KMS-11 (cell line): ENCODE results near the gene KLHL21.

Source experiments
- H2AFZ ChIP-seq: fragments of 200-600 bp; sonication (generic); 2 replicates; pipeline ENCODE4 v1.6.1; 2016; ENCODE audit warnings: antibody characterized with exemption, mixed run types, low read depth
- H3K27ac ChIP-seq: fragments of 200-600 bp; sonication (generic); 2 replicates; pipeline ENCODE4 v1.6.1; 2016; ENCODE audit warnings: mild to moderate bottlenecking, mixed run types
- H3K27me3 ChIP-seq: fragments of 200-600 bp; sonication (generic); 2 replicates; pipeline ENCODE4 v1.6.1; 2017; ENCODE audit warnings: mild to moderate bottlenecking, low read depth, mixed run types, moderate library complexity; ENCODE audit not compliant: insufficient read depth
- H3K36me3 ChIP-seq: fragments of 200-600 bp; sonication (generic); 2 replicates; pipeline ENCODE4 v1.6.1; 2017; ENCODE audit warnings: mild to moderate bottlenecking, mixed run types; ENCODE audit not compliant: insufficient read depth
- H3K4me1 ChIP-seq: fragments of 200-600 bp; sonication (generic); 2 replicates; pipeline ENCODE4 v1.6.1; 2016; ENCODE audit warnings: mild to moderate bottlenecking, low read depth, mixed run types; ENCODE audit not compliant: poor library complexity, severe bottlenecking
- H3K4me2 ChIP-seq: fragments of 200-600 bp; sonication (generic); 2 replicates; pipeline ENCODE4 v1.7.0; 2016; ENCODE audit warnings: mild to moderate bottlenecking, mixed run types
- H3K4me3 ChIP-seq: fragments of 200-600 bp; sonication (generic); IDR thresholded peaks from 2 replicates; pipeline ENCODE4 v1.6.1; 2017; ENCODE audit warnings: low read depth, low read length, mixed read lengths; ENCODE audit not compliant: insufficient read depth
- H3K79me2 ChIP-seq: fragments of 200-600 bp; sonication (generic); 2 replicates; pipeline ENCODE4 v1.6.1; 2016; ENCODE audit warnings: low read depth, mixed run types; ENCODE audit not compliant: insufficient read depth
- H3K9ac ChIP-seq: fragments of 200-600 bp; sonication (generic); 2 replicates; pipeline ENCODE4 v1.6.1; 2016; ENCODE audit warnings: mild to moderate bottlenecking, mixed run types
- H4K20me1 ChIP-seq: fragments of 200-600 bp; sonication (generic); 2 replicates; pipeline ENCODE4 v1.6.1; 2016; ENCODE audit warnings: mild to moderate bottlenecking, mixed run types; ENCODE audit not compliant: insufficient read depth
- CTCF ChIP-seq: fragments of 200-600 bp; sonication (generic); conservative IDR thresholded peaks from 2 replicates; pipeline ENCODE4 v1.6.1; 2017; ENCODE audit warnings: low read depth, mild to moderate bottlenecking, antibody characterized with exemption, low read length, moderate library complexity, mixed read lengths

KLHL21 gene

GRCh38 chr1:6631058-6631457 is 28.4 kb upstream of the KLHL21 start:
- Histone ChIP-seq H3K27ac (no peak overlapping the region), H3K27me3 (no peaks in the 10 kb centered on the region), H3K4me1 (peaks cover 7% of the 10 kb centered on the region), H3K9ac (no peak overlapping the region), H3K79me2 (0 out of 2 replicates have a peak, but pooled peaks cover 8% of the 10 kb centered on the region), H2AFZ (no peak overlapping the region), H3K4me2 (no peak overlapping the region), H3K36me3 (no peaks in the 10 kb centered on the region), H3K4me3 (no peak overlapping the region), H4K20me1 (no peaks in the 10 kb centered on the region)
- no peak for TF ChIP-seq CTCF

GRCh38 chr1:6630027-6630426 is 27.4 kb upstream of the KLHL21 start:
- no peak overlapping the region for H3K4me2 ChIP-seq
- no peak for TF ChIP-seq CTCF

GRCh38 chr1:6628971-6629479 is 26.4 kb upstream of the KLHL21 start:
- H3K9ac ChIP-seq, result no peak overlapping the region
- H3K36me3 ChIP-seq, result no peaks in the 10 kb centered on the region
- no peaks in the 10 kb centered on the region for H4K20me1 ChIP-seq
- H3K79me2 ChIP-seq, result peaks cover 13% of the 10 kb centered on the region
- H3K4me3 ChIP-seq, result no peak overlapping the region
- H3K4me1 ChIP-seq, result peaks cover 18% of the 10 kb centered on the region
- no peak for TF ChIP-seq CTCF
- H3K27me3 ChIP-seq, result no peaks in the 10 kb centered on the region
- no peak overlapping the region for H3K4me2 ChIP-seq
- no peak overlapping the region for H3K27ac ChIP-seq
- no peak overlapping the region for H2AFZ ChIP-seq

More at GRCh38 chr1:6630027-6630426, 27.4 kb upstream of the KLHL21 start:
- peaks cover 10% of the 10 kb centered on the region for H3K4me1 ChIP-seq
- H3K4me3 ChIP-seq, result no peak overlapping the region
- H3K79me2 ChIP-seq, result peaks cover 13% of the 10 kb centered on the region; the same call in 1 of the 2 replicates
- H3K9ac ChIP-seq, result no peak overlapping the region
- H4K20me1 ChIP-seq, result no peaks in the 10 kb centered on the region
- H3K27ac ChIP-seq, result no peak overlapping the region
- no peak overlapping the region for H2AFZ ChIP-seq
- H3K27me3 ChIP-seq, result no peaks in the 10 kb centered on the region
- no peaks in the 10 kb centered on the region for H3K36me3 ChIP-seq

- peaks cover 13% of the 10 kb centered on the region for H3K79me2 ChIP-seq
- peaks cover 25% of the 10 kb centered on the region for H3K4me1 ChIP-seq
- no peaks in the 10 kb centered on the region for H4K20me1 ChIP-seq
- no peaks in the 10 kb centered on the region for H3K36me3 ChIP-seq
- TF ChIP-seq CTCF, result no peak
- no peak overlapping the region for H3K9ac ChIP-seq
- no peaks in the 10 kb centered on the region for H3K27me3 ChIP-seq
- no peak overlapping the region for H3K4me3 ChIP-seq
- H2AFZ ChIP-seq, result no peak overlapping the region
- no peak overlapping the region for H3K4me2 ChIP-seq
- no peak overlapping the region for H3K27ac ChIP-seq
Observed at GRCh38 chr1:6627841-6628545, 25.3 kb upstream of the KLHL21 start.
